ENCODE measurements around the gene PRKCA.

GRCh38 chr17:66783656-66784381 lies 481.4 kb downstream of the PRKCA start:
- TF ChIP-seq CTCF (IDR thresholded peaks at IDR 0.05) (no peak), SREBF2 (IDR thresholded peaks at IDR 0.05) (no peak), CHD2 (IDR thresholded peaks at IDR 0.05; ENCODE audit: low read length, partially characterized antibody) (no peak), KDM1A (IDR thresholded peaks at IDR 0.05; ENCODE audit: low read depth) (no peak), FOSL2 (IDR thresholded peaks at IDR 0.05) (no peak), FOSL2 (CRISPR knock-in tag; IDR thresholded peaks at IDR 0.05) (no peak), CBX2 (IDR thresholded peaks at IDR 0.05; ENCODE audit: borderline replicate concordance, low read depth) (no peak), EP300 (IDR thresholded peaks at IDR 0.05) (no peak), SMC3 (IDR thresholded peaks at IDR 0.05) (no peak), REST (IDR thresholded peaks at IDR 0.05) (no peak)
